ENCODE measurements around the gene ARCN1.

DNA sequence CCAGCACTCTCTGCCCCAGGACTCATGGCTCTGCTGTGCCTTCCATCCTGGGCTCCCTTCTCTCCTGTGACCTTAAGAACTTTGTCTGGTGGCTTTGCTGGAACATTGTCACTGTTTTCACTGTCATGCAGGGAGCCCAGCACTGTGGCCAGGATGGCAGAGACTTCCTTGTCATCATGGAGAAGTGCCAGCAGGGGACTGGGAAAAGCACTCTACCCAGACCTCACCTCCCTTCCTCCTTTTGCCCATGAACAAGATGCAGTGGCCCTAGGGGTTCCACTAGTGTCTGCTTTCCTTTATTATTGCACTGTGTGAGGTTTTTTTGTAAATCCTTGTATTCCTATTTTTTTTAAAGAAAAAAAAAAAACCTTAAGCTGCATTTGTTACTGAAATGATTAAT lies 47.9 kb upstream of the ARCN1 start:
- no peak for TF ChIP-seq FOXM1 (IDR thresholded peaks at IDR 0.05; ENCODE audit: borderline replicate concordance)
- TF ChIP-seq CTBP1 (IDR thresholded peaks at IDR 0.05; ENCODE audit: borderline replicate concordance), result no peak
- TF ChIP-seq ELF4 (IDR thresholded peaks at IDR 0.05), result no peak
